T-cell (primary cell): ENCODE data around the gene LILRB5. TPM values are rescaled to one million over a fixed set of nuclear protein-coding genes. Genes with fewer than 3 reads are reported as not detected.
"Not testable (repeated sequence)": the region's sequence is repeated elsewhere in the genome, so short reads cannot be mapped to it uniquely, and the experiment has no call there.

Experiments
- ATAC-seq, 4 experiments: fragments of 200-7000 bp in 3 of 4; fragments of 150-1000 bp in 1 of 4; cut with Tn5 transposase; replicated peaks in 1 of 4; 1 replicate in 3 of 4; 2 replicates in 1 of 4; pipeline ENCODE4 v1.10.0; 2021; ENCODE audit warnings: moderate library complexity in 3 of 4, mild to moderate bottlenecking in 2 of 4, moderate number of reproducible peaks in 1 of 4
- CTCF ChIA-PET, 2 donors: fragments of 300-600 bp; sonication (Branson Sonifier 250); formaldehyde crosslinking; loops; one replicate each; lab custom pipeline; 2022; ENCODE audit warnings: antibody characterized with exemption in 2 of 2; lab: Charles Lee
- POLR2A ChIA-PET, 2 donors: fragments of 300-600 bp; sonication (Branson Sonifier 250); formaldehyde crosslinking; loops; one replicate each; lab custom pipeline; 2022; ENCODE audit warnings: antibody characterized with exemption in 2 of 2; lab: Charles Lee
- DNase-seq, 35 experiments: peaks; one replicate each; pipeline versions ENCODE4 v3.0.0 to v3.0.0-alpha.2; 2013 to 2023
- H3K27ac ChIP-seq: one replicate; pipeline ENCODE4 v1.5.1; 2013; ENCODE audit warnings: low read length
- H3K27me3 ChIP-seq, 2 experiments: replicated peaks in 1 of 2; 1 replicate in 1 of 2; 2 replicates in 1 of 2; pipeline versions ENCODE4 v1.6.1 to v1.7.0; 2013; ENCODE audit warnings: low read length in 1 of 2, mixed read lengths in 1 of 2; ENCODE audit not compliant: control insufficient read depth in 2 of 2, insufficient read depth in 2 of 2; ENCODE audit errors: extremely low read depth in 1 of 2
- H3K36me3 ChIP-seq, 2 donors: 1 replicate in 1 of 2; 2 replicates in 1 of 2; pipeline versions ENCODE4 v1.6.1 to v1.7.0; 2013; ENCODE audit warnings: low read length in 1 of 2; ENCODE audit not compliant: control insufficient read depth in 2 of 2, insufficient read depth in 1 of 2; ENCODE audit errors: extremely low read depth in 1 of 2
- H3K4me1 ChIP-seq, 2 experiments: 1 replicate in 1 of 2; 2 replicates in 1 of 2; pipeline versions ENCODE4 v1.6.1 to v1.7.0; 2013; ENCODE audit warnings: low read length in 2 of 2, mixed read lengths in 1 of 2; ENCODE audit not compliant: insufficient read depth in 2 of 2, control insufficient read depth in 1 of 2; ENCODE audit errors: extremely low read depth in 1 of 2
- H3K4me3 ChIP-seq, 2 donors: 1 replicate in 1 of 2; 2 replicates in 1 of 2; pipeline versions ENCODE4 v1.5.1 to v1.7.0; 2013; ENCODE audit warnings: mild to moderate bottlenecking in 2 of 2, low read length in 1 of 2, moderate library complexity in 1 of 2; ENCODE audit not compliant: control insufficient read depth in 1 of 2; ENCODE audit errors: extremely low read depth in 1 of 2
- H3K9me3 ChIP-seq: 2 replicates; pipeline ENCODE4 v1.7.0; 2013
- H3K27ac Mint-ChIP-seq, 2 donors: one replicate each; pipeline ENCODE4 v1.8.0; 2020 to 2021; ENCODE audit warnings: mild to moderate bottlenecking in 2 of 2, mixed read lengths in 2 of 2
- H3K27me3 Mint-ChIP-seq, 2 donors: one replicate each; pipeline ENCODE4 v1.8.0; 2021 to 2022; ENCODE audit warnings: mixed read lengths in 2 of 2
- H3K36me3 Mint-ChIP-seq: one replicate; pipeline ENCODE4 v1.8.0; 2021; ENCODE audit warnings: mixed read lengths
- H3K4me1 Mint-ChIP-seq, 3 donors: one replicate each; pipeline ENCODE4 v1.8.0; 2020 to 2022; ENCODE audit warnings: mixed read lengths in 3 of 3, mild to moderate bottlenecking in 1 of 3
- H3K4me3 Mint-ChIP-seq, 3 donors: one replicate each; pipeline ENCODE4 v1.8.0; 2020 to 2022; ENCODE audit warnings: mild to moderate bottlenecking in 3 of 3, mixed read lengths in 3 of 3, moderate library complexity in 3 of 3
- H3K9me3 Mint-ChIP-seq, 3 donors: one replicate each; pipeline ENCODE4 v1.8.0; 2020 to 2022; ENCODE audit warnings: mixed read lengths in 3 of 3
- WGBS: methylation state at CpG from one replicate; pipeline ENCODE4 v1.1.5; 2013; ENCODE audit warnings: missing lambda C conversion rate; ENCODE audit not compliant: insufficient coverage; 5-methylcytosine and 5-hydroxymethylcytosine counted together
- total RNA-seq, 35 experiments: library from RNA in 6 of 35; stranded (reverse) in 6 of 35; fragments of 120-200 nt in 1 of 35; gene quantifications; one replicate each; pipeline versions ENCODE4 v1.2.1 to v1.2.4 and lab custom pipeline; 2013 to 2026

LILRB5 gene
- total RNA-seq, 5 donors from 2014 or later (not counting 1 experiment from before 2014, with no cell fraction given), result 0.13 TPM; not detected in 4

- H3K4me1 Mint-ChIP-seq, CTCF ChIA-PET, POLR2A ChIA-PET: not testable (repeated sequence)
Measured at GRCh38 chr19:54278571-54279195, 21.6 kb upstream of the LILRB5 start.

GRCh38 chr19:54278056-54278455 lies 21.0 kb upstream of the LILRB5 start:
- POLR2A ChIA-PET, H3K4me1 Mint-ChIP-seq, ATAC-seq, H3K27ac Mint-ChIP-seq, CTCF ChIA-PET, H3K4me1 ChIP-seq, H3K27ac ChIP-seq, H3K36me3 Mint-ChIP-seq, H3K9me3 Mint-ChIP-seq, H3K9me3 ChIP-seq, H3K4me3 Mint-ChIP-seq, H3K36me3 ChIP-seq, DNase-seq, H3K4me3 ChIP-seq: not testable (repeated sequence)
- peaks cover 0 to 66% of the 10 kb centered on the region in 2 experiments for H3K27me3 ChIP-seq
- H3K27me3 Mint-ChIP-seq, result peaks cover 32 to 62% of the 10 kb centered on the region in 2 donors
- WGBS, result 87% methylated on average over 9 of the region's 13 CpGs

More at GRCh38 chr19:54278571-54279195, 21.6 kb upstream of the LILRB5 start:
- not testable (repeated sequence) for H3K36me3 ChIP-seq, H3K4me3 Mint-ChIP-seq, DNase-seq, ATAC-seq, H3K4me3 ChIP-seq, H3K27ac ChIP-seq, H3K27ac Mint-ChIP-seq, H3K9me3 Mint-ChIP-seq, H3K4me1 ChIP-seq, H3K9me3 ChIP-seq, H3K36me3 Mint-ChIP-seq
- H3K27me3 Mint-ChIP-seq, result peaks cover 34 to 63% of the 10 kb centered on the region in 2 donors
- 79% methylated on average over 9 of the region's 15 CpGs for WGBS
- H3K27me3 ChIP-seq, result peaks cover 0 to 64% of the 10 kb centered on the region in 2 experiments

- H3K4me1 Mint-ChIP-seq, H3K9me3 ChIP-seq, DNase-seq, POLR2A ChIA-PET, H3K27ac ChIP-seq, ATAC-seq, H3K4me3 ChIP-seq, H3K36me3 ChIP-seq, H3K27ac Mint-ChIP-seq, H3K4me3 Mint-ChIP-seq, H3K36me3 Mint-ChIP-seq, CTCF ChIA-PET, H3K4me1 ChIP-seq, H3K9me3 Mint-ChIP-seq: not testable (repeated sequence)
- 73% methylated on average over 3 of the region's 15 CpGs for WGBS
- peaks cover 0 to 61% of the 10 kb centered on the region in 2 experiments for H3K27me3 ChIP-seq
- H3K27me3 Mint-ChIP-seq, result peaks cover 33 to 57% of the 10 kb centered on the region in 2 donors
Measured at GRCh38 chr19:54277111-54277615, 20.1 kb upstream of the LILRB5 start.

- H3K4me1 Mint-ChIP-seq, result peaks cover 0 to 2% (median 0%) of the 10 kb centered on the region in 3 donors
- Histone ChIP-seq H3K9me3 (no peaks in the 10 kb centered on the region), H3K36me3 (no peaks in the 10 kb centered on the region), H3K27ac (no peak overlapping the region), H3K4me1 (no peaks in the 10 kb centered on the region), H3K27me3 (peaks cover 0 to 57% of the 10 kb centered on the region in 2 experiments), H3K4me3 (no peak overlapping the region)
- peaks cover 28 to 55% of the 10 kb centered on the region in 2 donors for H3K27me3 Mint-ChIP-seq
- POLR2A ChIA-PET, result no interaction called here
- H3K27ac Mint-ChIP-seq, result no peak overlapping the region
- CTCF ChIA-PET, result no interaction called here
- H3K4me3 Mint-ChIP-seq, result no peak overlapping the region
- no peaks in the 10 kb centered on the region for H3K36me3 Mint-ChIP-seq
- H3K9me3 Mint-ChIP-seq, result no peaks in the 10 kb centered on the region
- no peak for ATAC-seq
- DNase-seq, result no peak
- WGBS, result no CpG with 5 or more reads among the region's 9 CpGs
Measured at GRCh38 chr19:54275951-54276350, 18.9 kb upstream of the LILRB5 start.

GRCh38 chr19:54274516-54274915 lies 17.4 kb upstream of the LILRB5 start:
- DNase-seq, H3K36me3 Mint-ChIP-seq, POLR2A ChIA-PET, ATAC-seq, H3K36me3 ChIP-seq, H3K4me3 ChIP-seq, H3K27ac ChIP-seq, H3K27ac Mint-ChIP-seq, CTCF ChIA-PET, H3K9me3 ChIP-seq, H3K4me3 Mint-ChIP-seq, H3K4me1 ChIP-seq, H3K4me1 Mint-ChIP-seq, H3K9me3 Mint-ChIP-seq: not testable (repeated sequence)
- peaks cover 0 to 43% of the 10 kb centered on the region in 2 experiments for H3K27me3 ChIP-seq
- H3K27me3 Mint-ChIP-seq, result peaks cover 22 to 44% of the 10 kb centered on the region in 2 donors
- WGBS, result 68% methylated on average over 4 of the region's 9 CpGs

GRCh38 chr19:54273821-54274220 lies 16.7 kb upstream of the LILRB5 start:
- H3K4me3 Mint-ChIP-seq, result no peak overlapping the region
- CTCF ChIA-PET, result no interaction called here
- no peaks in the 10 kb centered on the region for H3K36me3 Mint-ChIP-seq
- POLR2A ChIA-PET, result no interaction called here
- H3K27ac Mint-ChIP-seq, result no peak overlapping the region
- ATAC-seq, result no peak
- no peaks in the 10 kb centered on the region for H3K9me3 ChIP-seq
- no peak overlapping the region for H3K27ac ChIP-seq
- H3K4me1 ChIP-seq, result no peaks in the 10 kb centered on the region
- WGBS, result 40% methylated on average over 1 of the region's 3 CpGs
- no peaks in the 10 kb centered on the region for H3K9me3 Mint-ChIP-seq
- H3K27me3 ChIP-seq, result peaks cover 0 to 38% of the 10 kb centered on the region in 2 experiments
- H3K36me3 ChIP-seq, result no peaks in the 10 kb centered on the region
- no peaks in the 10 kb centered on the region for H3K4me1 Mint-ChIP-seq
- no peak for DNase-seq
- H3K4me3 ChIP-seq, result no peak overlapping the region
- H3K27me3 Mint-ChIP-seq, result peaks cover 16 to 40% of the 10 kb centered on the region in 2 donors
